Frontal cortex (tissue), 4 donors: Measurements from ENCODE around the gene MUTYH. TPM values are rescaled to one million over a fixed set of nuclear protein-coding genes. Genes with fewer than 3 reads are reported as not detected.

Source experiments
- DNase-seq, 2 donors: peaks; one replicate each; pipeline ENCODE4 v3.0.0; 2012; ENCODE audit warnings: low spot score in 2 of 2
- FAIRE-seq: peaks from 2 replicates; lab custom pipeline; 2012; peaks lifted over from hg19 to GRCh38; lab: Jason Lieb, UNC
- total RNA-seq: library from RNA; depleted of rRNA; stranded (reverse); fragments of >200 nt; gene quantifications from one replicate; pipeline ENCODE4 v1.2.3, GENCODE V29; 2014
- donor health status: control.
- donor health status: control.
- donor health status: control.

Gene MUTYH
- total RNA-seq, 1 donor from 2014 or later: 20.8 TPM

DNA sequence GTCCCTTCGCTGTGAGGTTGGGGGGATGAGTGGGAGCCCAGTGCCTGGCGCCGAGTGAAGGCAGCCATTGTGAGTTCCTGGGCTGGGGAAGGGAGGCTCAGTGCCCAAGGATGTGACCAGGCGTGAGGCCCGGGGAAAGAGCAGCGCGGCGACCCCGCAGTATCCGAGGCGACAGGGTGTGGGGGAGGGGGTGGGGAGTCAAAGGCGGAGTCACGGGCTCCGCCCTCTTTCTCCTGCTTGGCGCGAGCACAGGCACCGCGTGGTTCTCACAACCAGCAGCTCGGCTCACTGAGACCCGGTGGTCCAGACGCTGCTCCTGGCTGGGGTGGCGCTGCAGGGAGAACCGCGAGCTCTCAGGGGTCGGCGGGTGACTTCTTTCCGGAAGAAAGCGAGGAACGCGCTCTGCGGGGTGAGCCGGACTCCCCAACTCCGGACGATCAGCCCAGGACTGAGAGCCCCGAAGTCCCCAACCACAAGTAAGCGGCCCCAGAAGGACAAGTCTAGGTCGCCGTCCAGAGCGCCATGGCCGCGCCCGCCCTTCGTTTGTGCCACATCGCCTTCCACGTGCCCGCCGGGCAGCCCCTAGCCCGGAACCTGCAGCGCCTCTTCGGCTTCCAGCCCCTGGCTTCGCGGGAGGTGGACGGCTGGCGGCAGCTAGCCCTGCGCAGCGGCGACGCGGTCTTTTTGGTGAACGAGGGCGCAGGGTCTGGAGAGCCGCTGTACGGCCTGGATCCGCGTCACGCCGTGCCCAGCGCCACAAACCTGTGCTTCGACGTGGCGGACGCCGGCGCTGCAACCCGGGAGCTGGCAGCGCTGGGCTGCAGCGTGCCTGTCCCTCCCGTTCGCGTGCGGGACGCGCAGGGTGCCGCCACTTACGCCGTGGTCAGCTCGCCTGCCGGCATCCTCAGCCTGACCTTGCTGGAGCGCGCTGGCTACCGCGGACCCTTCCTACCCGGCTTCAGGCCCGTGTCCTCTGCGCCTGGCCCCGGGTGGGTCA lies 13.3 kb downstream of the MUTYH start, which contains the start of gene HPDL:
HPDL (plus strand) TSS at position 269 of the 997 bp plus-strand sequence; CDS start at position 523, 254 bp downstream.
- peak; percentile 77 to 83 for DNase-seq
- FAIRE-seq: no peak

DNA sequence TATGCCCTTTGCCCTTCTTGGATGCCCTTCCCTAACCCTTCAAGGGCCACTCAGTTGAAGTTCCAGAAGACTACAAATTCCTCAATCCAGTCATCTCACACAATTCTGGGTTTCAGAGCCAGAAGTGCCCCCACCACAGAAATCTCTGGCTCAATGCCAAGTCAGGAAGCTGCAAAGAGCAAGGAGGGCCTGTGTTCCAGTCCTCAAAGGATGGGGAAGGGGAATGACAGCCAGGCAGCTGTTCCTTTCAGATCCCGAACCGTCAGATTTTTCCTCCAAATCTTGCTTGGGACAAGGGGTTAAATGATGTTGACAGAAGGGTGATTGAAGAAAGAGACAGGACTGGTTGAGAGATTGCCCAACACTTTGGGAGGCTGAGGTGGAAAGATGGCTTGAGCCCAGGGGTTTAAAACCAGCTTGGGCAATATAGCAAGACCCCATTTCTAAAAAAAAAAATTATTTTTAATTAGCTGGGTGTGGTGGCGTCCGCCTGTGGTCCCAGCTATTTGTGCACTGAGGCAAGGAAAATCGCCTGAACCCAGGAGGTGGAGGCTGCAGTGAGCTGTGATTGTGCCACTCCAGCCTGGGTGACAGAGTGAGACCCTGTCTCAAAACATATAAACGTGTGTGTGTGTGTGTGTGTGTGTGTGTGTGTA lies 14.3 kb downstream of the MUTYH start:
- FAIRE-seq: no peak
- no peak for DNase-seq

- no peak for FAIRE-seq
- DNase-seq: no peak
Measured at GRCh38 chr1:45322486-45323040, 17.7 kb downstream of the MUTYH start.

- FAIRE-seq (no peak), DNase-seq (no peak)
Measured at GRCh38 chr1:45321444-45321843, 18.8 kb downstream of the MUTYH start.

DNA sequence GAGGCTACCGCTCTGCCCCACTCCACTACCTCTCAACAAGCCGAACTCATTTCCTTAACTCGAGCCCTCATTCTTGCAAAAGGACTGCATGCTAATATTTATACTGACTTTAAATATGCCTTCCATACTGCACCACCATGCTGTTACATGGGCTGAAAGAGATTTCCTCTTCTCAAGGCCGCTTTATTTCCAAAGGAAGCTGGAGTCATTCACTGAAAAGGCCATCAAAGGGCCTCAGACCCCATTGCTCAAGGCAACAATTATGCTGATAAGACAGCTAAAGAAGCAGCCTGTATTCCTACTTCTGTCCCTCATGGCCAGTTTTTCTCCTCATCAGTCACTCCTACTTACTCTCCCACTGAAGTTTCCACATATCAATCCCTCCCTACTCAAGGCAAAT lies 20.5 kb downstream of the MUTYH start:
- FAIRE-seq (no peak), DNase-seq (no peak)

DNA sequence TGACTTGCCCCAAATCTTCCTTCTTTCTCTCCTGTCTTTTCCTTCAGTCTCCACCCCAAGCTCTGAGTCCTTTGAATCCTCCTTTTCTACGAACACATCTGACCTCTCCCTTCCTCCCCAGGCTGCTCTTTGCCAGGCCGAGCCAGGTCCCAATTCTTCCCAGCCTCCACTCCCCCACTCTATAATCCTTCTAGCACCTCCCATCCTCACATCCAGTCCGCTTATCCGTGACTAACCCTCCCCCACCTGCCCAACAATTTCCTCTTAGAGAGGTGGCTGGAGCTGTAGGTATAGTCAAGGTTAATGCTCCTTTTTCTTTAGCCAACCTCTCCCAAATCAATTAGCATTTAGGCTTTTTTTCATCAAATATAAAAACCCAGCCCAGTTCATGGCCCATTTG lies 23.1 kb downstream of the MUTYH start:
- no peak for FAIRE-seq
- no peak for DNase-seq

- peak; percentile 91 for FAIRE-seq
- DNase-seq: no peak
Measured at GRCh38 chr1:45314266-45314665, 26.0 kb downstream of the MUTYH start.

- FAIRE-seq: no peak
- DNase-seq: no peak
Measured at GRCh38 chr1:45306905-45307304, 33.3 kb downstream of the MUTYH start.

- FAIRE-seq: no peak
- no peak for DNase-seq
Measured at GRCh38 chr1:45306319-45306718, 33.9 kb downstream of the MUTYH start.

- DNase-seq (no peak), FAIRE-seq (no peak)
Measured at GRCh38 chr1:45305231-45305630, 35.0 kb downstream of the MUTYH start.

DNA sequence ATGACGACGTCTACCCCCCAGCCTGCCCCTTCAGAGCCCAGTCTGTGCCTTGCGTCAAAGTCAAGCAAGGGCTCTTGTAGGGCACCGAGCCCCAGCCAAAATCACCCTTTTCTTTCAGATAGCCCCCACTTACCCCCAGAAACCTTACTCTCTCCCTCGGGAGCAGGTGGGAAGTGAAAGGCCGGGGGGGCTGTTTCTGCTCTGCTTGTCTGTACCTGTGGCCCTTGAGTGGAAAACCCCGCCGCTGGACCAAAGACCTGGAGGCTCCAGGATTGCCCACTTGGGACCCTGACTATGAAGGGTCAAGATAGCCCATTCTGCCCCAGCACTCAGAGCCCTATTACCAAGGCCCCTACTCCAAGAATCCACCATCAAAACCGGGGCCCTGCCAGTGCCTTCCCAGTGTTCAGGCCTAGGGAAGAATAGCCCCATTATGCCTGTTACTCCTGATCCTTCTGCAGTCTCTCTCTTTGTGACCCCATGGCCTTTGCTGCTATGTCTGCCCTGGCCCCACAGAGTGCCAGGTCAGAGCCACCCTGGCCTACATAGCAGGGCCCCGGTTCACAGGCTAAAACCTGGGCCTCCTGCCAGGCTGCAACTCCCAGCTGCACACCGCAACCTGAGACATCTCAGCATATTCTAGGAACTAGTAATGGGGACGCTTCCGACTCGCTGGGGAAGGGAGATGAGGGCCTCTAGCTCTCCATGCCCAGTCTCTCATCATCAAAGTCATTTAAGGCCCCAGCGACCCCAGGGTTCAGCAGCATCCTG lies 35.7 kb downstream of the MUTYH start:
- DNase-seq (peak in 1 of 2 donors; percentile 25), FAIRE-seq (no peak)

DNA sequence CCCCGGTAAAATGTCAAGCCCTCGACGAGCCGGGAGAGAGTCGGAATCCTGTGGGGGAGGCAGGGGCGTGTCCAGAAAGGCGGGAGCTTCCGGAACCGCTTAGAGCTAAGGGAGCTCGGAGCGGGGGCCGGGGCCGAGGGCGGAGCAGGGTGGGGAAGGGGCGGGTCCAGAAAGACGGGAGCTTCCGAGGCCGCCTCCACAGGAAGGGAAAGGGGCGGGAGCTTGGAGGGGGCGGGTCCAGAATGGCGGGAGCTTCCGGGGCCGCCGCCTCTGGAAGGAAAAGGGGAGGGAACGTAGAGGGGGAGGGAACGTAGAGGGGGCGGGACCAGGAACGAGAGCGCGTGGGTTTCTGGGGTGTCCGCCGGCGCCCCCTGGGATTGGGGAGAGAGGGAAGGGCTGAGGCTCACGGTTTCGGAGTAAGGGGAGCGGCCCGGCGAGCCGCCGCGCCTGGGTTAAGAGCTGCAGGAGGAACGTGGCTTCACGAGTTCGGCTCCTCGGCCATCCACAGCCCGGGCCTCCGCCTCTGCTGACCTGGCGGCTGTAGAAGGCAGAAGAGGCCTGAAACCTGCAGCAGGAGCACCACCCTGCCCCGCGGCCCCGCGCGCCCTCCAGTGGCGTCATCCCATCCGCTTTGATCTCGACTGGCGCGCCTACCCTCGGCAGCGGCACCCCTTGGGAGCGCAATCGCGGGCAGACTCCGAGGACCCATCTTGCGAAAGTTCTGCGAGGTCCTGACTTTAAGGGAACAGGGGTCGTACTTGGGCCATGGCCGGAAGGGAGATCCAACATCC lies 36.5 kb downstream of the MUTYH start:
- FAIRE-seq (no peak), DNase-seq (peak; percentile 90 to 96)

DNA sequence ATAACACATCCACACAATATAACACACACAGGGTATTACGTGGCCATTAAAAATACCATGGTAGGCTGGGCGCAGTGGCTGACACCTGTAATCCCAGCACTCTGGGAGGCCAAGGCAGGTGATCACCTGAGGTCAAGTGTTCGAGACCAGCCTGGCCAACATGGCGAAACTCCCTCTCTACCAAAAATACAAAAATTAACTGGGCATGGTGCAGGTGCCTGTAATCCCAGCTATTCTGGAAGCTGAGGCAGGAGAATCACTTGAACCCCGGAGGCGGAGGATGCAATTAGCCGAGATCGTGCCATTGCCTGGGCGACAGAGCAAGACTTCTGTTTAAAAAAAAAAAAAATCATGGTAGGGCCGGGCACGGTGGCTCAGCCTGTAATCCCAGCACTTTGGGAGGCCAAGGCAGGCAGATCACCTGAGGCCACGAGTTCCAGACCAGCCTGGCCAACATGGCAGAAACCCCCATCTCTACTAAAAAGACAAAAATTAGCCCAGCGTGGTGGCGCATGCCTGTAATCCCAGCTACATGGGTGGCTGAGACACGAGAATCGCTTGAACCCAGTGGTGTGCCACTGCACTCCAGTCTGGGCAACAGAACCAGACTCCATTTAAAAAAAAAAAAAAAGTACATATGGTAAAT lies 37.6 kb downstream of the MUTYH start:
- FAIRE-seq: no peak
- DNase-seq: no peak

GRCh38 chr1:45300669-45300997 lies 39.6 kb downstream of the MUTYH start:
- DNase-seq: no peak
- FAIRE-seq: no peak

DNA sequence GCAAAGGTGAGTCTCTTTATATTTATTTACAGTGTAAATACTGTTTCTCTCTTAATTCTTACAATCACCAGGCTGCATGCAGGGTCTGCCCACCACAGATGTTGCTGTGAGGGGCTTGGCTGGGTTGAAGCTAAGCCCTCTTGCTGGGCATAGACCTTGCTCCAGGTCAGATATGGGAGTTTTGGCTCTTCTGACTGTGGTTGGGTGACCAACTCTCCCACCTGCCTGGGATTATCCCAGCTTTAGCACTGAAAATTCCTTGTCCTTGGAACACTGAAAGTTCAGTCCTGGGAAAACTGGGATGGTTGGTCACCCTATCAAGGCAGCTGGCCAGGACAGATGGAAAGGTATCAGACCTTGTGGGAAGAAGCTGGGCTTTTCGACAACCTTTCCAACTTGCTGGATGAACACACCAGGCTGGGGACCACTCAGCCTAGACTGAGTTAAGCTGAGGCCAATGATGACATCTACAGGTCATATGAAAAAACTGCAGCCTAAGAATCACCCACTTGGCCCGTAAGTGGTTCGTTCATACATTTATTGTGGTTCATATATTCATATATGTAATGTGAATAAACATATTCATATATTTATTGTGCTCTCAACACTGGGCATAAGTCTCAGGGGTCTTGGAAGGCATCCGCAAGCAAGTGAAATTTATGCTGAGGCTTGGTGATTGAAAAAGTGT lies 40.1 kb downstream of the MUTYH start:
- FAIRE-seq: peak; percentile 59

GRCh38 chr1:45299296-45299695 lies 40.9 kb downstream of the MUTYH start:
- FAIRE-seq (no peak), DNase-seq (no peak)

More for the DNA sequence above, 40.1 kb downstream of the MUTYH start:
- peak; percentile 31 to 58 for DNase-seq

- DNase-seq (no peak), FAIRE-seq (no peak)
Measured at GRCh38 chr1:45297666-45298356, 42.4 kb downstream of the MUTYH start.

GRCh38 chr1:45291716-45292115 lies 48.5 kb downstream of the MUTYH start:
- FAIRE-seq (no peak), DNase-seq (no peak)
